ENCODE measurements around the gene KIF16B.

KIF16B gene

DNA sequence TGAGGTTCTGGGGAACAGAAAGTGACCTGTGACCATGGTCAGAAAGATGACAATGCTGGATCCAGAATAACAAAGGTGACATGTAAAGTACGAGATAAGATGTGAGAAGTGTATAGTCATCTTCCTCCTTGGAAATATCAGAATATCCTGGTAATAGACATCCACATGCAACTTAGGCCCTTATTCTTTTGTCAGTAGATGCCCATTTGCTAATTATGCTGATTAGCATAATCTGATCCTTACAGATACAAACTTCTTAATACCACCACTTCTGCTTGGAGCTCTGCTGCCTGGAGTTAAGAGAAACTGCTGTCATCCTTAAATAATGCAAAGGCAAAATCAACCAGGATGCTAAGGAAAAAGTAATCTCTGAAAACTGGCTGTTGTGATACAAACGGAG lies 91.3 kb downstream of the KIF16B start:
- TF ChIP-seq, protein P1, sequence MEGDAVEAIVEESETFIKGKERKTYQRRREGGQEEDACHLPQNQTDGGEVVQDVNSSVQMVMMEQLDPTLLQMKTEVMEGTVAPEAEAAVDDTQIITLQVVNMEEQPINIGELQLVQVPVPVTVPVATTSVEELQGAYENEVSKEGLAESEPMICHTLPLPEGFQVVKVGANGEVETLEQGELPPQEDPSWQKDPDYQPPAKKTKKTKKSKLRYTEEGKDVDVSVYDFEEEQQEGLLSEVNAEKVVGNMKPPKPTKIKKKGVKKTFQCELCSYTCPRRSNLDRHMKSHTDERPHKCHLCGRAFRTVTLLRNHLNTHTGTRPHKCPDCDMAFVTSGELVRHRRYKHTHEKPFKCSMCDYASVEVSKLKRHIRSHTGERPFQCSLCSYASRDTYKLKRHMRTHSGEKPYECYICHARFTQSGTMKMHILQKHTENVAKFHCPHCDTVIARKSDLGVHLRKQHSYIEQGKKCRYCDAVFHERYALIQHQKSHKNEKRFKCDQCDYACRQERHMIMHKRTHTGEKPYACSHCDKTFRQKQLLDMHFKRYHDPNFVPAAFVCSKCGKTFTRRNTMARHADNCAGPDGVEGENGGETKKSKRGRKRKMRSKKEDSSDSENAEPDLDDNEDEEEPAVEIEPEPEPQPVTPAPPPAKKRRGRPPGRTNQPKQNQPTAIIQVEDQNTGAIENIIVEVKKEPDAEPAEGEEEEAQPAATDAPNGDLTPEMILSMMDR (IDR thresholded peaks at IDR 0.05; ENCODE audit: insufficient read depth, low read length) = no peak
- TF ChIP-seq SPI1 (IDR thresholded peaks at IDR 0.05; ENCODE audit: borderline replicate concordance, low read depth) (no peak), GABPA (IDR thresholded peaks at IDR 0.05; ENCODE audit: low read depth) (no peak), POLR2AphosphoS5 (IDR thresholded peaks at IDR 0.05; ENCODE audit: low read depth) (no peak)
- TF ChIP-seq, protein P2, sequence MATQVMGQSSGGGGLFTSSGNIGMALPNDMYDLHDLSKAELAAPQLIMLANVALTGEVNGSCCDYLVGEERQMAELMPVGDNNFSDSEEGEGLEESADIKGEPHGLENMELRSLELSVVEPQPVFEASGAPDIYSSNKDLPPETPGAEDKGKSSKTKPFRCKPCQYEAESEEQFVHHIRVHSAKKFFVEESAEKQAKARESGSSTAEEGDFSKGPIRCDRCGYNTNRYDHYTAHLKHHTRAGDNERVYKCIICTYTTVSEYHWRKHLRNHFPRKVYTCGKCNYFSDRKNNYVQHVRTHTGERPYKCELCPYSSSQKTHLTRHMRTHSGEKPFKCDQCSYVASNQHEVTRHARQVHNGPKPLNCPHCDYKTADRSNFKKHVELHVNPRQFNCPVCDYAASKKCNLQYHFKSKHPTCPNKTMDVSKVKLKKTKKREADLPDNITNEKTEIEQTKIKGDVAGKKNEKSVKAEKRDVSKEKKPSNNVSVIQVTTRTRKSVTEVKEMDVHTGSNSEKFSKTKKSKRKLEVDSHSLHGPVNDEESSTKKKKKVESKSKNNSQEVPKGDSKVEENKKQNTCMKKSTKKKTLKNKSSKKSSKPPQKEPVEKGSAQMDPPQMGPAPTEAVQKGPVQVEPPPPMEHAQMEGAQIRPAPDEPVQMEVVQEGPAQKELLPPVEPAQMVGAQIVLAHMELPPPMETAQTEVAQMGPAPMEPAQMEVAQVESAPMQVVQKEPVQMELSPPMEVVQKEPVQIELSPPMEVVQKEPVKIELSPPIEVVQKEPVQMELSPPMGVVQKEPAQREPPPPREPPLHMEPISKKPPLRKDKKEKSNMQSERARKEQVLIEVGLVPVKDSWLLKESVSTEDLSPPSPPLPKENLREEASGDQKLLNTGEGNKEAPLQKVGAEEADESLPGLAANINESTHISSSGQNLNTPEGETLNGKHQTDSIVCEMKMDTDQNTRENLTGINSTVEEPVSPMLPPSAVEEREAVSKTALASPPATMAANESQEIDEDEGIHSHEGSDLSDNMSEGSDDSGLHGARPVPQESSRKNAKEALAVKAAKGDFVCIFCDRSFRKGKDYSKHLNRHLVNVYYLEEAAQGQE (IDR thresholded peaks at IDR 0.05; ENCODE audit: insufficient replicate concordance, low read depth) = no peak
- peaks cover 3% of the 10 kb centered on the region for H3K27me3 ChIP-seq (ENCODE audit: insufficient read depth, poor library complexity, severe bottlenecking)
- DNase-seq (ENCODE audit: low read depth in 1 of 2, low spot score in 1 of 2) = no peak
- H3K4me3 ChIP-seq (replicated peaks; ENCODE audit: insufficient read depth, low read length) = no peak overlapping the region
- H3K27ac ChIP-seq (replicated peaks) = no peak overlapping the region

DNA sequence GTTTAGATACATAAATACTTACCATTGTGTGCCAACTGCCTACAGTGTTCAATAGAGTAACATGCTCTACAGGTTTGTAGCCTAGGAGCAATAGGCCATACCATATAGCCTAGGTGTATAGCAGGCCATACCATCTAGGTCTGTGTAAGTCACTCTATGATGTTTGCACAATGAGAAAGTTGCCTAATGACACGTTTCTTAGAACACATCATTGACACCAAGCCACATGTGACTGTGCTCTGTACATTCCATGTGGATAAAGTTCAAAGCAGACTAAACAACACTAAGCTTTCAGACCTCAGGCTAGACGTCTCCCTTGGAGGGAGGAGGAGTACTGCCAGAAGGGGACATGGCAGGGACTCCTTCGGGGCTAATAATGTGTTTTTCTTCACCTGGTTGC lies 93.6 kb downstream of the KIF16B start:
- peaks cover 3% of the 10 kb centered on the region for H3K27me3 ChIP-seq (ENCODE audit: insufficient read depth, poor library complexity, severe bottlenecking)
- no peak overlapping the region for H3K27ac ChIP-seq (replicated peaks)
- TF ChIP-seq, protein P1 (IDR thresholded peaks at IDR 0.05; ENCODE audit: insufficient read depth, low read length) = no peak
- TF ChIP-seq GABPA (IDR thresholded peaks at IDR 0.05; ENCODE audit: low read depth) = no peak
- TF ChIP-seq POLR2AphosphoS5 (IDR thresholded peaks at IDR 0.05; ENCODE audit: low read depth) = no peak
- TF ChIP-seq, protein P2 (IDR thresholded peaks at IDR 0.05; ENCODE audit: insufficient replicate concordance, low read depth) = no peak
- DNase-seq (ENCODE audit: low read depth in 1 of 2, low spot score in 1 of 2) = no peak
- no peak overlapping the region for H3K4me3 ChIP-seq (replicated peaks; ENCODE audit: insufficient read depth, low read length)

DNA sequence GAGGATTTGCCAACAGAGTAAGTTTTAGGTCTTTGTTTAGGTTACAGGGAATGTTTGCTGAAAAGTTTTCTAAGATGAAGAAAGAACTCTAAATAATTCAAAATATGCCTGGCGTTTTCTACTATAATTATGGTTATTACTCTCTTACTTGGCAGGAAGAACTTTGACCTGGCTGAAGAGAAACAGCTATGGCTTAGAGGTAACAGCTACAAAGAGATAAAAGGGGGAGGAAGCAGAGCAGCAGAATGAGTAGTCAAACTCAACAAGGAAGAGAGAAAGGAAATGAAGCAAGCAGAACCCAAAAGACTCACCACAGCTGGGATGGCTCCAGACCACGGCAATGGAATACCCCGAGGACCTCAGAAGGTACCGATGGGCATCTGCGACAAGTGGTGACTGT lies 95.6 kb downstream of the KIF16B start:
- Histone ChIP-seq H3K4me3 (replicated peaks; ENCODE audit: insufficient read depth, low read length) (no peak overlapping the region), H3K27ac (replicated peaks) (no peak overlapping the region)
- no peak for DNase-seq (ENCODE audit: low read depth in 1 of 2, low spot score in 1 of 2)

More for the DNA sequence above, 95.6 kb downstream of the KIF16B start:
- TF ChIP-seq POLR2AphosphoS5 (IDR thresholded peaks at IDR 0.05; ENCODE audit: low read depth) (no peak), SPI1 (IDR thresholded peaks at IDR 0.05; ENCODE audit: borderline replicate concordance, low read depth) (no peak), GABPA (IDR thresholded peaks at IDR 0.05; ENCODE audit: low read depth) (no peak)
- TF ChIP-seq, protein P1 (IDR thresholded peaks at IDR 0.05; ENCODE audit: insufficient read depth, low read length) = no peak
- TF ChIP-seq, protein P2 (IDR thresholded peaks at IDR 0.05; ENCODE audit: insufficient replicate concordance, low read depth) = no peak
- peaks cover 3% of the 10 kb centered on the region for H3K27me3 ChIP-seq (ENCODE audit: insufficient read depth, poor library complexity, severe bottlenecking)
